Endothelial cell of umbilical vein (primary cell): ENCODE results near the gene RAB38. TPM values are rescaled to one million over a fixed set of nuclear protein-coding genes. Genes with fewer than 3 reads are reported as not detected.

Source experiments
- BruUV-seq: library from RNA; stranded (reverse); fragments of 400-500 nt; replicated peaks from 2 replicates; lab custom pipeline; 2021; lab: Mats Ljungman, UMichigan
- CTCF ChIA-PET: fragments of 300-600, 350-600 bp; sonication (Branson Sonifier 250); formaldehyde crosslinking; loops from one replicate; lab custom pipeline; 2021; ENCODE audit warnings: antibody characterized with exemption, inconsistent platforms; lab: Charles Lee
- POLR2A ChIA-PET: fragments of 300-600, 350-600 bp; sonication (Branson Sonifier 250); formaldehyde crosslinking; loops from one replicate; lab custom pipeline; 2021; ENCODE audit warnings: antibody characterized with exemption, inconsistent platforms; lab: Charles Lee
- DNase-seq: peaks from one replicate; pipeline ENCODE4 v3.0.0-alpha.2; 2011; ENCODE audit warnings: low read depth, low spot score
- FAIRE-seq: peaks from 2 replicates; lab custom pipeline; 2011; peaks lifted over from hg19 to GRCh38; lab: Jason Lieb, UNC
- H2AFZ ChIP-seq: 2 replicates; pipeline ENCODE4 v1.6.0; 2012; ENCODE audit warnings: low read depth, low read length, control low read depth, inconsistent platforms
- H3K27ac ChIP-seq: 2 replicates; pipeline ENCODE4 v1.5.1; 2011; ENCODE audit warnings: low read depth, mild to moderate bottlenecking, control low read depth, low read length, moderate library complexity; ENCODE audit not compliant: insufficient read depth
- H3K27me3 ChIP-seq, 2 experiments: 2 replicates each; pipeline versions ENCODE4 v1.6.0 to v1.6.1; 2011; ENCODE audit warnings: low read length in 2 of 2, mixed read lengths in 1 of 2; ENCODE audit not compliant: control insufficient read depth in 2 of 2, insufficient read depth in 2 of 2
- H3K36me3 ChIP-seq, 2 experiments: 2 replicates in 1 of 2; 3 replicates in 1 of 2; pipeline ENCODE4 v1.5.1; 2011; ENCODE audit warnings: low read length in 2 of 2, mild to moderate bottlenecking in 1 of 2, moderate library complexity in 1 of 2; ENCODE audit not compliant: control insufficient read depth in 2 of 2, insufficient read depth in 2 of 2; ENCODE audit errors: extremely low read depth in 1 of 2
- H3K4me1 ChIP-seq: 3 replicates; pipeline ENCODE4 v1.5.1; 2011; ENCODE audit warnings: mild to moderate bottlenecking, low read length; ENCODE audit not compliant: control insufficient read depth, insufficient read depth; ENCODE audit errors: extremely low read depth
- H3K4me2 ChIP-seq: 2 replicates; pipeline ENCODE4 v1.6.1; 2011; ENCODE audit warnings: low read length, control low read depth, mixed read lengths; ENCODE audit not compliant: insufficient read depth
- H3K4me3 ChIP-seq, 3 experiments: fragments of 200-600 bp in 1 of 3; sonication (generic), shearing (Covaris generic) in 1 of 3; replicated peaks in 1 of 3; 2 replicates each; pipeline ENCODE4 v1.5.1; 2011 to 2016; ENCODE audit warnings: control low read depth in 3 of 3, low read length in 3 of 3, mild to moderate bottlenecking in 2 of 3, inconsistent platforms in 1 of 3, low read depth in 1 of 3, moderate library complexity in 1 of 3; ENCODE audit not compliant: insufficient read depth in 1 of 3
- H3K79me2 ChIP-seq: 2 replicates; pipeline ENCODE4 v1.6.0; 2012; ENCODE audit warnings: low read length, inconsistent platforms; ENCODE audit not compliant: control insufficient read depth, insufficient read depth
- H3K9ac ChIP-seq: replicated peaks from 2 replicates; pipeline ENCODE3; 2011; ENCODE audit warnings: low read length, control low read depth; ENCODE audit not compliant: insufficient read depth; ENCODE audit errors: extremely low read depth
- H3K9me1 ChIP-seq: replicated peaks from 3 replicates; pipeline ENCODE4 v1.6.0; 2011; ENCODE audit warnings: mild to moderate bottlenecking, low read length; ENCODE audit not compliant: control insufficient read depth, insufficient read depth; ENCODE audit errors: extremely low read depth
- H3K9me3 ChIP-seq: replicated peaks from 2 replicates; pipeline ENCODE4 v1.5.1; 2012; ENCODE audit warnings: low read length, inconsistent platforms; ENCODE audit not compliant: control insufficient read depth, insufficient read depth
- H4K20me1 ChIP-seq: replicated peaks from 2 replicates; pipeline ENCODE3; 2011; ENCODE audit warnings: mild to moderate bottlenecking, low read length; ENCODE audit not compliant: control insufficient read depth, insufficient read depth; ENCODE audit errors: extremely low read depth
- EZH2 ChIP-seq: IDR thresholded peaks from 2 replicates; pipeline ENCODE4 v1.6.1; 2012; ENCODE audit warnings: borderline replicate concordance, low read depth, mild to moderate bottlenecking, moderate library complexity, low read length, inconsistent platforms; ENCODE audit not compliant: severe bottlenecking
- FOS ChIP-seq: IDR thresholded peaks from 2 replicates; pipeline ENCODE4 v1.6.1; 2011; ENCODE audit warnings: mild to moderate bottlenecking, low read length, moderate library complexity, borderline replicate concordance; ENCODE audit not compliant: insufficient read depth
- GATA2 ChIP-seq: IDR thresholded peaks from 2 replicates; pipeline ENCODE4 v1.7.0; 2011; ENCODE audit warnings: low read depth, mild to moderate bottlenecking, moderate library complexity, mixed read lengths, low read length; ENCODE audit not compliant: insufficient read length, insufficient read depth
- JUN ChIP-seq: IDR thresholded peaks from 2 replicates; pipeline ENCODE4 v1.6.1; 2011; ENCODE audit warnings: borderline replicate concordance, low read depth; ENCODE audit not compliant: insufficient read length, insufficient read depth
- MYC ChIP-seq: IDR thresholded peaks from one replicate; pipeline ENCODE4 v1.6.1; 2011; ENCODE audit warnings: mild to moderate bottlenecking, low read depth, low read length
- POLR2A ChIP-seq: IDR thresholded peaks from 2 replicates; pipeline ENCODE4 v1.6.1; 2012; ENCODE audit warnings: low read depth, mild to moderate bottlenecking, control low read depth, low read length
- POLR2AphosphoS5 ChIP-seq: IDR thresholded peaks from 2 replicates; pipeline ENCODE4 v1.6.1; 2012; ENCODE audit warnings: low read depth, mild to moderate bottlenecking, control low read depth, low read length, moderate library complexity; ENCODE audit not compliant: insufficient read depth
- dilution Hi-C: fragments of 300-500 bp; cut with MboI; formaldehyde crosslinking; loops from one replicate; pipeline ENCODE4 v1.15.0; 2019; ENCODE audit warnings: low sequenced_read_pairs; ENCODE audit not compliant: extremely low pct_ligation_motif_present
- intact Hi-C: fragments of 100-400 bp; cut with micrococcal nuclease; formaldehyde crosslinking; loops from one replicate; pipeline ENCODE4 v1.10.0; 2022
- polyA plus RNA-seq, 4 experiments: library from polyadenylated mRNA; depleted of rRNA in 3 of 4; stranded (reverse) in 3 of 4; unstranded in 1 of 4; fragments of >200 nt; gene quantifications; 2 replicates each; pipeline versions ENCODE4 v1.2.1 to v1.2.3, GENCODE V29; 2011 to 2012; ENCODE audit warnings: missing spikeins in 1 of 4
- total RNA-seq: library from RNA; stranded (reverse); gene quantifications from 2 replicates; pipeline ENCODE4 v1.2.3, GENCODE V29; 2021
- TF ChIP-seq, protein P1 (sequence below), 2 donors: IDR thresholded peaks; 1 replicate in 1 of 2; 2 replicates in 1 of 2; pipeline ENCODE4 v1.5.1; 2011; ENCODE audit warnings: low read length in 2 of 2, mild to moderate bottlenecking in 2 of 2, moderate library complexity in 2 of 2, control low read depth in 1 of 2, inconsistent platforms in 1 of 2, low read depth in 1 of 2; ENCODE audit not compliant: insufficient read depth in 1 of 2; ENCODE audit errors: extremely low read depth in 1 of 2
- TF ChIP-seq, protein P2 (sequence below): IDR thresholded peaks from 2 replicates; pipeline ENCODE4 v1.6.1; 2011; ENCODE audit not compliant: insufficient read depth, insufficient read length

RAB38 gene
- total and polyA plus RNA-seq, 2 donors (not counting 3 experiments of a cell fraction or from before 2014, with no cell fraction given) = 3.0 to 3.6 TPM

DNA sequence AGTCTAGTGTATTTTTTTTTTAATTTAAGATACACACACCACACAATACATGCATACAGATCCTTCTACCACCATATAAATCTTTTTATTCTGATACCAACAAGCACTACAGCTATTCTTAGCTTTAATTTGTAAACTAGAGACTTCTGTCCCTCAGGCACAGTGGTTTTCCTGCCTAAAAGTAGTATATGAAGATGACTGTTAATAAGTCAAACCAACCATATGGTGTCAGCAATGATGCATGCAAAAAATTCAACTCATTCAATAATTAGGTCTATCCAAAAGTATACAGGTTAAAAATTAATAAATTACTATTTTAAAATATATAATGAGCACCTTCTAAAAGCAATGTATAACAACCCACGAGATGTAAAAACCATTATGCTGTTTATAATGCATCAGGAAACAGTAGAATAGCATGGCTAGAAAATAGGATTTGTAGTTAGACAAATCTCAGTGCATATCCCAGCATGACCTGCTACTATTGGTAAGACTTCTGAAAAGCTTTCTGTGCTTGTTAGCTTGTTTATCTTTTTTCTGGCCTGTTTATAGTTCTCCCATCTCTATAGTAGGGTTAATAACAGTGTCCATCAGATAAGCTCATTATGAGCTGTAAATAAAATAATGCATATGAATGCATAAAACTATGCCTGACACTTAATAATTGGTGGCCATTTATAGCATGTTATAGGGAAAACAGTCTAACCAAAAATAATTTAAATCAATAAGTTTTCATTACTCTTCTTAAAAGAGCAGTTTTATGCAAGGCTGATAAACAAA is 10.2 kb downstream of the RAB38 start:
- intact Hi-C loops = no loop called here
- ChIA-PET CTCF (no interaction called here), POLR2A (interaction anchor here (0.5 kb wide), 1 partner anchor 13 kb away, joined by 3 read pairs; no protein-coding TSS in a partner anchor)
- FAIRE-seq = no peak
- Histone ChIP-seq H3K27ac (no peak overlapping the region), H3K27me3 (no peaks in the 10 kb centered on the region), H4K20me1 (no peaks in the 10 kb centered on the region), H3K79me2 (no peaks in the 10 kb centered on the region), H3K9ac (no peak overlapping the region), H3K36me3 (no peaks in the 10 kb centered on the region), H3K4me2 (no peak overlapping the region), H3K9me3 (no peaks in the 10 kb centered on the region), H3K4me1 (no peaks in the 10 kb centered on the region), H3K9me1 (no peaks in the 10 kb centered on the region), H3K4me3 (no peak overlapping the region), H2AFZ (no peak overlapping the region)
- dilution Hi-C loops = no loop called here
- BruUV-seq = no TSS peak
- TF ChIP-seq EZH2 (no peak), FOS (no peak), GATA2 (no peak), MYC (no peak), POLR2A (no peak), JUN (no peak), POLR2AphosphoS5 (no peak)
- TF ChIP-seq, protein P1, sequence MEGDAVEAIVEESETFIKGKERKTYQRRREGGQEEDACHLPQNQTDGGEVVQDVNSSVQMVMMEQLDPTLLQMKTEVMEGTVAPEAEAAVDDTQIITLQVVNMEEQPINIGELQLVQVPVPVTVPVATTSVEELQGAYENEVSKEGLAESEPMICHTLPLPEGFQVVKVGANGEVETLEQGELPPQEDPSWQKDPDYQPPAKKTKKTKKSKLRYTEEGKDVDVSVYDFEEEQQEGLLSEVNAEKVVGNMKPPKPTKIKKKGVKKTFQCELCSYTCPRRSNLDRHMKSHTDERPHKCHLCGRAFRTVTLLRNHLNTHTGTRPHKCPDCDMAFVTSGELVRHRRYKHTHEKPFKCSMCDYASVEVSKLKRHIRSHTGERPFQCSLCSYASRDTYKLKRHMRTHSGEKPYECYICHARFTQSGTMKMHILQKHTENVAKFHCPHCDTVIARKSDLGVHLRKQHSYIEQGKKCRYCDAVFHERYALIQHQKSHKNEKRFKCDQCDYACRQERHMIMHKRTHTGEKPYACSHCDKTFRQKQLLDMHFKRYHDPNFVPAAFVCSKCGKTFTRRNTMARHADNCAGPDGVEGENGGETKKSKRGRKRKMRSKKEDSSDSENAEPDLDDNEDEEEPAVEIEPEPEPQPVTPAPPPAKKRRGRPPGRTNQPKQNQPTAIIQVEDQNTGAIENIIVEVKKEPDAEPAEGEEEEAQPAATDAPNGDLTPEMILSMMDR (IDR thresholded peaks at IDR 0.05; ENCODE audit: extremely low read depth in 1 of 2, insufficient read depth in 1 of 2, low read depth in 1 of 2, low read length in 2 of 2) = no peak
- TF ChIP-seq, protein P2, sequence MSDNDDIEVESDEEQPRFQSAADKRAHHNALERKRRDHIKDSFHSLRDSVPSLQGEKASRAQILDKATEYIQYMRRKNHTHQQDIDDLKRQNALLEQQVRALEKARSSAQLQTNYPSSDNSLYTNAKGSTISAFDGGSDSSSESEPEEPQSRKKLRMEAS = no peak
- no peak for DNase-seq
